Measurements from ENCODE around the gene SP2. TPM values are rescaled to one million over a fixed set of nuclear protein-coding genes. Genes with fewer than 3 reads are reported as not detected.
"Not testable (repeated sequence)": the region's sequence is repeated elsewhere in the genome, so short reads cannot be mapped to it uniquely, and the experiment has no call there.

Gene SP2
- polyA plus RNA-seq, 4 donors: 21.6 to 26.2 (median 24.3) TPM

- no peak for DNase-seq (ENCODE audit: low read depth in 4 of 4, low spot score in 2 of 4)
Measured at GRCh38 chr17:47917581-47917980, 21.5 kb downstream of the SP2 start.

GRCh38 chr17:47918006-47918405, 22.0 kb downstream of the SP2 start:
- DNase-seq (ENCODE audit: low read depth in 4 of 4, low spot score in 2 of 4): no peak

- no peak for DNase-seq (ENCODE audit: low read depth in 4 of 4, low spot score in 2 of 4)
Measured at GRCh38 chr17:47918991-47919390, 23.0 kb downstream of the SP2 start.

GRCh38 chr17:47919889-47920288, 23.9 kb downstream of the SP2 start:
- not testable (repeated sequence) for DNase-seq (ENCODE audit: low read depth in 4 of 4, low spot score in 2 of 4)

- no peak for DNase-seq (ENCODE audit: low read depth in 4 of 4, low spot score in 2 of 4)
Measured at GRCh38 chr17:47924785-47925677, 29.0 kb downstream of the SP2 start.

GRCh38 chr17:47925678-47925988, 29.6 kb downstream of the SP2 start:
- no peak for DNase-seq (ENCODE audit: low read depth in 4 of 4, low spot score in 2 of 4)

- no peak for DNase-seq (ENCODE audit: low read depth in 4 of 4, low spot score in 2 of 4)
Measured at GRCh38 chr17:47927821-47928400, 31.9 kb downstream of the SP2 start.

- no peak for DNase-seq (ENCODE audit: low read depth in 4 of 4, low spot score in 2 of 4)
Measured at GRCh38 chr17:47928415-47928814, 32.4 kb downstream of the SP2 start.

GRCh38 chr17:47929218-47930000, 33.4 kb downstream of the SP2 start:
- DNase-seq (ENCODE audit: low read depth in 4 of 4, low spot score in 2 of 4): no peak

- DNase-seq (ENCODE audit: low read depth in 4 of 4, low spot score in 2 of 4): no peak
Measured at GRCh38 chr17:47931848-47932247, 35.8 kb downstream of the SP2 start.

GRCh38 chr17:47934856-47935255, 38.8 kb downstream of the SP2 start:
- no peak for DNase-seq (ENCODE audit: low read depth in 4 of 4, low spot score in 2 of 4)

- DNase-seq (ENCODE audit: low read depth in 4 of 4, low spot score in 2 of 4): not testable (repeated sequence)
Measured at GRCh38 chr17:47935468-47935867, 39.4 kb downstream of the SP2 start.

GRCh38 chr17:47935961-47936360, 39.9 kb downstream of the SP2 start:
- DNase-seq (ENCODE audit: low read depth in 4 of 4, low spot score in 2 of 4): no peak

- no peak for DNase-seq (ENCODE audit: low read depth in 4 of 4, low spot score in 2 of 4)
Measured at GRCh38 chr17:47937941-47938340, 41.9 kb downstream of the SP2 start.

GRCh38 chr17:47941246-47942095, 45.4 kb downstream of the SP2 start, which contains the start of gene PNPO:
Gene PNPO, plus strand, starts transcription at chr17:47941571. Its CDS starts 105 bp downstream, at chr17:47941676.
- peak; percentile 77 to 94 (median 83) for DNase-seq (ENCODE audit: low read depth in 4 of 4, low spot score in 2 of 4)

- DNase-seq (ENCODE audit: low read depth in 4 of 4, low spot score in 2 of 4): no peak
Measured at GRCh38 chr17:47942096-47942510, 46.1 kb downstream of the SP2 start.

- no peak for DNase-seq (ENCODE audit: low read depth in 4 of 4, low spot score in 2 of 4)
Measured at GRCh38 chr17:47942568-47942967, 46.5 kb downstream of the SP2 start.

GRCh38 chr17:47945080-47945479, 49.0 kb downstream of the SP2 start:
- no peak for DNase-seq (ENCODE audit: low read depth in 4 of 4, low spot score in 2 of 4)

- no peak for DNase-seq (ENCODE audit: low read depth in 4 of 4, low spot score in 2 of 4)
Measured at GRCh38 chr17:47945529-47946508, 49.8 kb downstream of the SP2 start.
